Bone marrow (tissue), 2 donors: ENCODE results near the gene SFMBT1.

Experiments used
- DNase-seq, 2 donors: peaks; one replicate each; lab custom pipeline; 2025; lab: John Stamatoyannopoulos, UW

SFMBT1 gene

GRCh38 chr3:52882377-52882776, 163.5 kb downstream of the SFMBT1 start:
- DNase-seq: no peak

GRCh38 chr3:52881871-52882270, 164.0 kb downstream of the SFMBT1 start:
- no peak for DNase-seq

- no peak for DNase-seq
These were observed 165.4 kb downstream of the SFMBT1 start for GRCh38 chr3:52880474-52880873.

GRCh38 chr3:52880047-52880446, 165.8 kb downstream of the SFMBT1 start:
- DNase-seq: no peak

GRCh38 chr3:52879581-52879980, 166.3 kb downstream of the SFMBT1 start:
- no peak for DNase-seq

GRCh38 chr3:52879090-52879489, 166.8 kb downstream of the SFMBT1 start:
- no peak for DNase-seq

GRCh38 chr3:52877085-52877484, 168.8 kb downstream of the SFMBT1 start:
- DNase-seq: no peak

GRCh38 chr3:52874864-52875587, 170.8 kb downstream of the SFMBT1 start:
- DNase-seq: no peak

GRCh38 chr3:52874160-52874701, 171.6 kb downstream of the SFMBT1 start:
- no peak for DNase-seq

- DNase-seq: no peak
These were observed 172.3 kb downstream of the SFMBT1 start for GRCh38 chr3:52873433-52874159.

- DNase-seq: no peak
These were observed 173.6 kb downstream of the SFMBT1 start for GRCh38 chr3:52872245-52872644.

- DNase-seq: no peak
These were observed 174.1 kb downstream of the SFMBT1 start for GRCh38 chr3:52871761-52872160.

- no peak for DNase-seq
These were observed 175.4 kb downstream of the SFMBT1 start for GRCh38 chr3:52870471-52870870.

- DNase-seq: no peak
These were observed 179.4 kb downstream of the SFMBT1 start for GRCh38 chr3:52866427-52866826.

GRCh38 chr3:52865994-52866393, 179.9 kb downstream of the SFMBT1 start:
- DNase-seq: no peak

GRCh38 chr3:52860424-52860768, 185.5 kb downstream of the SFMBT1 start:
- no peak for DNase-seq

- no peak for DNase-seq
These were observed 186.0 kb downstream of the SFMBT1 start for GRCh38 chr3:52859686-52860423.

- no peak for DNase-seq
These were observed 188.0 kb downstream of the SFMBT1 start for GRCh38 chr3:52857864-52858263.

- no peak for DNase-seq
These were observed 188.7 kb downstream of the SFMBT1 start for GRCh38 chr3:52857133-52857532.

GRCh38 chr3:52856666-52857065, 189.2 kb downstream of the SFMBT1 start:
- DNase-seq: no peak

- DNase-seq: no peak
These were observed 191.9 kb downstream of the SFMBT1 start for GRCh38 chr3:52854013-52854412.
